Ovary (tissue), 9 donors: ENCODE results near the gene CCL2. TPM values are rescaled to one million over a fixed set of nuclear protein-coding genes. Genes with fewer than 3 reads are reported as not detected.
A peak's percentile ranks its signal among the peaks of the same experiment; 100 is the strongest.

Experiments used
- DNase-seq, 5 donors: peaks; one replicate each; pipeline ENCODE4 v3.0.0-alpha.2; 2019 to 2020
- H3K27ac ChIP-seq, 2 donors: fragments of 200-600 bp; one replicate each; pipeline versions ENCODE4 v1.5.1 to v1.8.0; 2019 to 2022
- H3K27me3 ChIP-seq: fragments of 200-600 bp; one replicate; pipeline ENCODE4 v1.8.0; 2022
- H3K36me3 ChIP-seq: fragments of 200-600 bp; sonication (generic); one replicate; pipeline ENCODE4 v1.5.1; 2019
- H3K4me1 ChIP-seq: one replicate; pipeline ENCODE4 v1.8.1; 2013; ENCODE audit warnings: mild to moderate bottlenecking, moderate library complexity; ENCODE audit not compliant: insufficient read depth
- H3K4me3 ChIP-seq: fragments of 200-600 bp; sonication (generic); one replicate; pipeline ENCODE4 v1.5.1; 2017
- H3K9me3 ChIP-seq, 2 donors: fragments of 200-600 bp in 1 of 2; sonication (generic) in 1 of 2; one replicate each; pipeline versions ENCODE4 v1.5.1 to v1.8.1; 2013 to 2019; ENCODE audit warnings: mild to moderate bottlenecking in 1 of 2, moderate library complexity in 1 of 2
- EP300 ChIP-seq: sonication (generic); formaldehyde crosslinking; IDR thresholded peaks from one replicate; pipeline ENCODE4 v1.6.1; 2017; ENCODE audit warnings: antibody characterized with exemption
- POLR2A ChIP-seq: fragments of 450-650 bp; IDR thresholded peaks from one replicate; pipeline ENCODE4 v1.6.1; 2017; ENCODE audit warnings: antibody characterized with exemption, mild to moderate bottlenecking, moderate library complexity
- WGBS, 3 donors: extraction: QIAGEN DNeasy Blood & Tissue Kit in 1 of 3; methylation state at CpG; one replicate each; pipeline versions ENCODE4 v1.1.5 to v1.1.7; 2013 to 2017; 5-methylcytosine and 5-hydroxymethylcytosine counted together
- intact Hi-C, 4 donors: fragments of 100-400 bp; cut with DNase I; formaldehyde crosslinking; loops; one replicate each; pipeline versions ENCODE4 v1.11.0 to v1.15.1; 2022 to 2023
- polyA plus RNA-seq, 2 donors: library from polyadenylated mRNA; stranded (reverse); fragments of 200-250 nt in 1 of 2; fragments of 350-450 nt in 1 of 2; fragmentation: Illumina TruSeq in 1 of 2; extraction: RNeasy Lipid Tissue Mini Kit (QIAGEN cat#74804) in 1 of 2; gene quantifications; one replicate each; pipeline ENCODE4 v1.2.3, GENCODE V29; 2013 to 2014
- total RNA-seq, 7 donors: library from RNA; depleted of rRNA in 2 of 7; stranded (reverse); fragments of >200 nt in 2 of 7; fragmentation: NEBNext Ultra II Directional in 3 of 7; extraction: Animal tissue kit (Norgen Biotek cat#: 25700) in 3 of 7; gene quantifications; one replicate each; pipeline versions ENCODE4 v1.1.0 to v1.2.4, GENCODE V29; 2016 to 2023
- TF ChIP-seq, protein P1 (sequence below), 3 donors: fragments of 450-650 bp in 2 of 3; fragments of 200-600 bp in 1 of 3; IDR thresholded peaks; one replicate each; pipeline versions ENCODE4 v1.5.1 to v1.8.0; 2016 to 2022; ENCODE audit warnings: antibody characterized with exemption in 3 of 3, mild to moderate bottlenecking in 1 of 3
- donor health status: DM: no; HTN: no; CAD: no; lungs with moderate emphysema.
- donor health status: DM: no; HTN: no; CAD: no.
- donor health status: Bipolar disorder and iron deficiency.
- donor health status: DM: yes; HTN: yes; CAD: no.
- donor health status: DM: no; HTN: no; CAD: no.
- donor health status: DM: yes; HTN: yes; CAD: no.

CCL2 gene
- total and polyA plus RNA-seq, 9 donors = 5.0 to 156 (median 31.5) TPM

- no peaks in the 10 kb centered on the region for H3K9me3 ChIP-seq
- no peak for TF ChIP-seq EP300
- TF ChIP-seq POLR2A = no peak
- TF ChIP-seq, protein P1, sequence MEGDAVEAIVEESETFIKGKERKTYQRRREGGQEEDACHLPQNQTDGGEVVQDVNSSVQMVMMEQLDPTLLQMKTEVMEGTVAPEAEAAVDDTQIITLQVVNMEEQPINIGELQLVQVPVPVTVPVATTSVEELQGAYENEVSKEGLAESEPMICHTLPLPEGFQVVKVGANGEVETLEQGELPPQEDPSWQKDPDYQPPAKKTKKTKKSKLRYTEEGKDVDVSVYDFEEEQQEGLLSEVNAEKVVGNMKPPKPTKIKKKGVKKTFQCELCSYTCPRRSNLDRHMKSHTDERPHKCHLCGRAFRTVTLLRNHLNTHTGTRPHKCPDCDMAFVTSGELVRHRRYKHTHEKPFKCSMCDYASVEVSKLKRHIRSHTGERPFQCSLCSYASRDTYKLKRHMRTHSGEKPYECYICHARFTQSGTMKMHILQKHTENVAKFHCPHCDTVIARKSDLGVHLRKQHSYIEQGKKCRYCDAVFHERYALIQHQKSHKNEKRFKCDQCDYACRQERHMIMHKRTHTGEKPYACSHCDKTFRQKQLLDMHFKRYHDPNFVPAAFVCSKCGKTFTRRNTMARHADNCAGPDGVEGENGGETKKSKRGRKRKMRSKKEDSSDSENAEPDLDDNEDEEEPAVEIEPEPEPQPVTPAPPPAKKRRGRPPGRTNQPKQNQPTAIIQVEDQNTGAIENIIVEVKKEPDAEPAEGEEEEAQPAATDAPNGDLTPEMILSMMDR (IDR thresholded peaks at IDR 0.05) = no peak
- peak in 1 of 5 donors; percentile 35 for DNase-seq
- no peaks in the 10 kb centered on the region for H3K27me3 ChIP-seq
- 62 to 71% (median 71%) methylated on average over 3 of the region's 3 CpGs for WGBS, 3 donors
- H3K4me1 ChIP-seq = peaks cover 2% of the 10 kb centered on the region
- H3K4me3 ChIP-seq = no peak overlapping the region
- H3K27ac ChIP-seq = no peak overlapping the region
- no peaks in the 10 kb centered on the region for H3K36me3 ChIP-seq
- intact Hi-C loops = loop anchor here in 1 of 4 donors (10.0 kb wide), 1 partner anchor 102 kb away; no protein-coding TSS in a partner anchor
These were observed 51.4 kb downstream of the CCL2 start for GRCh38 chr17:34306466-34306865.

Other genes starting within 250 kb of the CCL2 start
- under 1 TPM in 1 of 7 donors, not detected in 6; 0.46 TPM for gene CCL7, start 14.9 kb downstream of the CCL2 start, total RNA-seq
- not detected for gene CCL7, start 14.9 kb downstream of the CCL2 start, polyA plus RNA-seq
- not detected for gene CCL11, start 30.5 kb downstream of the CCL2 start, total RNA-seq
- 1 to 10 TPM in 1 of 2 donors, under 1 TPM in 1; 0.35 to 2.0 TPM for gene CCL11, start 30.5 kb downstream of the CCL2 start, polyA plus RNA-seq
- gene CCL8, start 64.2 kb downstream of the CCL2 start, total RNA-seq = 1 to 10 TPM in 2 of 7 donors, under 1 TPM in 3, not detected in 2; 0.15 to 1.6 (median 0.48) TPM
- 1 to 10 TPM in 1 of 2 donors, under 1 TPM in 1; 0.22 to 3.7 TPM for gene CCL8, start 64.2 kb downstream of the CCL2 start, polyA plus RNA-seq
- gene CCL13, start 101.2 kb downstream of the CCL2 start, total RNA-seq = 1 to 10 TPM in 1 of 7 donors, under 1 TPM in 2, not detected in 4; 0.47 to 1.1 (median 0.57) TPM
- 1 to 10 TPM in 1 of 2 donors, under 1 TPM in 1; 0.59 to 5.1 TPM for gene CCL13, start 101.2 kb downstream of the CCL2 start, polyA plus RNA-seq
- gene CCL1, start 107.9 kb downstream of the CCL2 start, total RNA-seq = not detected
- gene CCL1, start 107.9 kb downstream of the CCL2 start, polyA plus RNA-seq = not detected